Naive thymus-derived CD8-positive, alpha-beta T cell (primary cell): Measurements from ENCODE around the gene GCM1. TPM values are rescaled to one million over a fixed set of nuclear protein-coding genes. Genes with fewer than 3 reads are reported as not detected.
"Not testable (repeated sequence)": the region's sequence is repeated elsewhere in the genome, so short reads cannot be mapped to it uniquely, and the experiment has no call there.

ENCODE experiments used
- ATAC-seq, 2 donors: fragments of 150-1000 bp; cut with Tn5 transposase in 1 of 2; sonication (Bioruptor Pico), chemical (Tn5 transposase) in 1 of 2; 1 replicate in 1 of 2; 2 replicates in 1 of 2; pipeline ENCODE4 v1.10.0; 2021; ENCODE audit warnings: mild to moderate bottlenecking in 2 of 2, moderate library complexity in 2 of 2
- POLR2A ChIA-PET: fragments of 350-600 bp; sonication (Branson Sonifier 250); formaldehyde crosslinking; loops from one replicate; lab custom pipeline; 2021; ENCODE audit warnings: antibody characterized with exemption; lab: Charles Lee
- DNase-seq, 10 donors: peaks; one replicate each; pipeline versions ENCODE4 v3.0.0 to v3.0.0-alpha.2; 2020 to 2022
- H3K27ac Mint-ChIP-seq, 10 donors: one replicate each; pipeline ENCODE4 v1.8.0; 2020 to 2022; ENCODE audit warnings: mild to moderate bottlenecking in 10 of 10, mixed read lengths in 10 of 10, moderate library complexity in 4 of 10, inconsistent platforms in 1 of 10
- H3K27me3 Mint-ChIP-seq, 5 donors: one replicate each; pipeline ENCODE4 v1.8.0; 2021 to 2022; ENCODE audit warnings: mixed read lengths in 5 of 5
- H3K36me3 Mint-ChIP-seq, 3 donors: one replicate each; pipeline ENCODE4 v1.8.0; 2020 to 2022; ENCODE audit warnings: mixed read lengths in 3 of 3, mild to moderate bottlenecking in 2 of 3, inconsistent platforms in 1 of 3
- H3K4me1 Mint-ChIP-seq, 4 donors: one replicate each; pipeline ENCODE4 v1.8.0; 2021 to 2022; ENCODE audit warnings: mixed read lengths in 4 of 4
- H3K4me3 Mint-ChIP-seq, 10 donors: one replicate each; pipeline ENCODE4 v1.8.0; 2020 to 2022; ENCODE audit warnings: mild to moderate bottlenecking in 10 of 10, mixed read lengths in 10 of 10, moderate library complexity in 6 of 10, inconsistent platforms in 1 of 10
- H3K9me3 Mint-ChIP-seq, 9 donors: one replicate each; pipeline ENCODE4 v1.8.0; 2020 to 2022; ENCODE audit warnings: mixed read lengths in 9 of 9, mild to moderate bottlenecking in 3 of 9, inconsistent platforms in 1 of 9, moderate library complexity in 1 of 9
- polyA plus RNA-seq, 3 donors: library from polyadenylated mRNA; unstranded; fragments of 300-500 nt; fragmentation: Illumina TruSeq; gene quantifications; one replicate each; pipeline ENCODE4 v1.2.3, GENCODE V29; 2021
- total RNA-seq, 8 experiments: library from RNA in 2 of 8; stranded (reverse) in 2 of 8; gene quantifications; one replicate each; pipeline ENCODE4 v1.2.3 and lab custom pipeline; 2021 to 2026

GCM1 gene
- total and polyA plus RNA-seq, 5 experiments from 2014 or later: 0.27 TPM; not detected in 4

DNA sequence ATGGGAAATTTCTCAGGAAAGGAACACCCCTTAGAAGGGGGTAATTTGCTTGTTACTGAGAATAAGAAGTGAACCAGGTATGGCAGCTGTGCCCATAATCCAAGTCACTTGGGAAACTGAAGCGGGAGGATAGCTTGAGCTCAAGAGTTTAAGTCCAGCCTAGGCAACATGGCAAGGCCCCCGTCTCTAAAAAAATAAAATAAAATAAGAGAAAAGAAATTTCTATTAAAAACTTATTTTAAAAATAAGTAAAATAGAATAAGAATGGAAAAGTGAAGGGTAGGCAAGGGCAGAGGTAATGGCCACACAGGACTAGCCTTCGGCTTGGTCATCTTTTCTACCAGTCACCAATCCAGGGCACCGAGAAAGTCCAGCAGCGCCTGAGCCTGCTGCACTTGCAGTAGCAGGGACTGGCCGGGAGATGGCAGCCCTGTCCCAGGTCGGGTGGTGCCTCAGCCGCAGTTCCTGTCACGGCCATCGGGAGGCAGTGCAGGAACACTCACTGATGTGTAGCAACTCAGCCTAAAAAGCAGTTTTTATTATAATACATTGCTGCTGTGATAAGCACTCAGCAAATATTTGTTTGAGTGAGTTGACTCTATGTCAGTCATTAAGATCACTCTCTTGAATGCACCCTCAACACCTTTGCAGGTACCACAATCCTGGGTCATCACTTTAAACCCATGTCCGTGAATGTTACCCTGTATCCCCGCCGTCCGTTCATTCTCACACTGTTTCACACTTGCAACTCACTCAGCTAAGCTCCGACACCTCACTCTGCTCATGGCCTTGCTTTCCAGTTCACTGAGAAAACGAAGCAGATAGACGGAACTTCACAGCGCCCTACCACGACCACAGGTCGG lies 23.2 kb upstream of the GCM1 start:
- POLR2A ChIA-PET: interaction anchor here (0.8 to 1.6 kb wide), 2 partner anchors 239 to 376 kb away, joined by 4 read pairs; no protein-coding TSS in a partner anchor
- no peaks in the 10 kb centered on the region for H3K36me3 Mint-ChIP-seq
- H3K4me1 Mint-ChIP-seq: peaks cover 0 to 17% (median 0%) of the 10 kb centered on the region in 4 donors
- peak overlapping the region in 3 of 10 donors; percentile 1 to 29 (median 27) for H3K27ac Mint-ChIP-seq
- DNase-seq (peak; percentile 78 to 94 (median 88)), ATAC-seq (peak; percentile 95)
- H3K4me3 Mint-ChIP-seq: peak overlapping the region in 1 of 10 donors; percentile 52
- no peaks in the 10 kb centered on the region for H3K27me3 Mint-ChIP-seq
- no peaks in the 10 kb centered on the region for H3K9me3 Mint-ChIP-seq

DNA sequence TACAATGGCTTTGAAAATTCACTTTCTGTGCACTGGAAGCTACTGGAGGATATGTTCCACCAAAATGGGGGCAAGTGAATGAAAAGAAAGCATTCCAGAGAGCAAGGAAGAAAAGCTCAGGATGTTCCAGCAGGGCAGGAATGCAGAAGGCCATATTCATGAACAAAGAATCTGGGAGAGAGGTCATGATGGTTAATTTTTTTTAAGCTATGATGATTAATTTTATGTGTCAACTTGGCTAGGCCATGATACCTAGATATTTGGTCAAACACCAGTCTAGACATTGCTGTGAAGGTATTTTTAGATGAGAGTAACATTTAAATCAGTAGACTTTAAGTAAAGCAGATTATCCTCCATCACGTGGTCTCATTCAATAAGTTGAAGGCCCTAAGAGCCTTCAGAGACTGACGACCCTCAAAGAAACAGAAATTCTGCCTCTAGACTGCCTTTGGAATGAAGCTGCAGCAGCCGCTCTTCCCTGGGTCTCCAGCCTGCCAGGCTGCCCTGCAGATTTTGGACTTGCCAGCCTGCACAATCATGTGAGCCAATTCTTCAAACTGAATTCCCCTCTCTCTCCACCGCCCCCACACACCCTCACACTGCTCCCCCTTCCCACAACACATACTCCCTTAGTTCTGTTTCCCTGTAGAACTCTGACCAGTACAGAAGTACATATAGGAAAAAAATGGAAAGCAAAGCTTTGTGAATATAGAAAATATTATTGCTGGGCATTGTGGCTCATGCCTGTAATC lies 20.1 kb upstream of the GCM1 start:
- POLR2A ChIA-PET: interaction anchor here (0.6 kb wide), 1 partner anchor 471 kb away, joined by 5 read pairs; no protein-coding TSS in a partner anchor
- H3K9me3 Mint-ChIP-seq: no peaks in the 10 kb centered on the region
- H3K27me3 Mint-ChIP-seq: no peaks in the 10 kb centered on the region
- no peaks in the 10 kb centered on the region for H3K36me3 Mint-ChIP-seq
- H3K27ac Mint-ChIP-seq: peak overlapping the region in 1 of 10 donors; percentile 75
- DNase-seq: no peak
- peaks cover 0 to 12% (median 0%) of the 10 kb centered on the region in 4 donors for H3K4me1 Mint-ChIP-seq
- H3K4me3 Mint-ChIP-seq: no peak overlapping the region
- no peak for ATAC-seq

DNA sequence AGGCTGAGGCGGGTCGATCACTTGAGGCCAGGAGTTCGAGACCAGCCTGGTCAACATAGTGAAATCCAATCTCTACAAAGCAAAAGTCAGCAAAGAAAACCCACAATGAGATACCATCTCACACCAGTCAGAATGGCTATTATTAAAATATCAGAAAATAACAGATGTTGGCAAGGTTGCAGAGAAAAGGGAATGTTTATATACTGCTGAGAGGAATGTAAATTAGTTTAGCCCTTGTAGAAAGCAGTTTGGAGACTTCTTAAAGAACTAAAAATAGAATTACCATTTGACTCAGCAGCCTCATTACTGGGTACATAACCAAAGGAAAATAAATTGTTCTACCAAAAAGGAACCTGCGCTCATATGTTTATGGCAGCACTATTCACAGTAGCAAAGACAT lies 16.7 kb upstream of the GCM1 start:
- DNase-seq (no peak), ATAC-seq (no peak)
- Mint-ChIP-seq H3K27me3 (no peaks in the 10 kb centered on the region), H3K4me1 (peaks cover 6 to 10% (median 7%) of the 10 kb centered on the region in 4 donors), H3K9me3 (no peaks in the 10 kb centered on the region), H3K36me3 (no peaks in the 10 kb centered on the region), H3K4me3 (no peak overlapping the region), H3K27ac (no peak overlapping the region)
- POLR2A ChIA-PET: no interaction called here

DNA sequence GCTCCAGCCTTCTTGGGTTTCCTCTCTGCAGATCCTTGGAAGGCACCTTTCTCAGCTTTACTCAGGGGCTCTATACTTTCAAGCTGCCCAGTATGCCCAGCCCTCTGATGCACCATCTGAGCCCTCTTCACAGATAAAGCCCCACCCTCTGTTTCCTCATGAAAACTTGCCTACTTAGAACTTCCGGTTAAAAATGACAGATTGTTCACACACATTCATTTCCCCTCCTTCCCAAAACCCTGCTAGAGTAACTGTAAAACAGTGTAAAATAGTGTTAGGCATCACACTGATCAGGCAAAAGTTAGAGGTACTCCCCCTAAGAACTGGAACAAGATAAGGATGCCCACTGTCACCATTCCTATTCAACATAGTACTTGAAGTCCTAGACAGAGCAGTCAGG lies 14.0 kb upstream of the GCM1 start:
- POLR2A ChIA-PET: no interaction called here
- no peak overlapping the region for H3K4me3 Mint-ChIP-seq
- ATAC-seq: no peak
- H3K27ac Mint-ChIP-seq: peak overlapping the region in 1 of 10 donors; percentile 68
- no peaks in the 10 kb centered on the region for H3K9me3 Mint-ChIP-seq
- no peak for DNase-seq
- peaks cover 6 to 10% (median 7%) of the 10 kb centered on the region in 4 donors for H3K4me1 Mint-ChIP-seq
- H3K36me3 Mint-ChIP-seq: no peaks in the 10 kb centered on the region
- peaks cover 0 to 1% (median 0%) of the 10 kb centered on the region in 5 donors for H3K27me3 Mint-ChIP-seq

DNA sequence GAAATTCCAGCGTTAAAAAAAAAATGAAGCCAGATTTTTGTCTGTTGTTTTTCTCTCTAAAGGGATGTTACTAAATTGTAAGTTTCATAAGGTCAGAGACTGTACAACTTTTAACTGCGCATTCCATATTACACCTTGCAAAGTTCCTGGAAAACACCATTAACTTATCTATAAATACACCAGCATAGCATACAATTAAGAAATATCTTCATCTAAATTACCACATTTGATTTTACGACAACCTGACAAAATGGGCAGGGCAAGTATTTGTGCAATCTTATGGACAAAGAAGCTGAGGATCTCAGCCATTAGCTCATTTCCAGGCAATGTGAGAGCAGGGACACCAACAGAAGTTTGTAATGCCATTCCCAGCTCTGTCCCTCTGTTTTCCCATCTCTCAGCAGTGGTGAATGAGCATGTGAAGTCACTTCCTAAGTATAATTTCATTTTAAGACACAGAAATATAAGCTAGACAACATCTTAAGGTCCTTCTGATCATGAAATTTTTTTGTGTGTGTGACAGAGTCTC lies 12.9 kb upstream of the GCM1 start:
- Mint-ChIP-seq H3K27ac (no peak overlapping the region), H3K9me3 (no peaks in the 10 kb centered on the region), H3K27me3 (peaks cover 0 to 1% (median 0%) of the 10 kb centered on the region in 5 donors), H3K4me1 (peaks cover 6 to 10% (median 7%) of the 10 kb centered on the region in 4 donors), H3K4me3 (no peak overlapping the region), H3K36me3 (no peaks in the 10 kb centered on the region)
- ATAC-seq (no peak), DNase-seq (no peak)
- POLR2A ChIA-PET: no interaction called here

DNA sequence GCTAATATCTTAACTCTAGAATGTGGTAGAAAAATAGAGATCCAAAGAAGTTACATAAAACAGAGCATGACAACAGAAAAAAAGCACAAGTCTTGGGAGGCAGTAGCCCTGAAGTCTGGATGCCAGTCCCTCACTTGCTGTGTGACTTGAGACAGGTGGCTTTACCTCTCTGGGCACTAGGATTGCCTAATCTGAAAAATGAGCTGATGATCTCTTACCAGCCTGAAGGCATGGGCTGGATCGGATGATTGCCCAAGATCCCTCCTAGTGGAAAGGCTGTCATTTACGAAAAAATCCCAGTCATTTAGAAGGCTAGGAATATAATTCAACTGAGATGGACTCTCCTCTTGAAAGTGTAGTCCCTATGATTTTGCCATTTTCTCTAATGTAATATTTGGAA lies 10.9 kb upstream of the GCM1 start:
- Mint-ChIP-seq H3K36me3 (no peaks in the 10 kb centered on the region), H3K27ac (no peak overlapping the region), H3K9me3 (no peaks in the 10 kb centered on the region), H3K4me3 (no peak overlapping the region), H3K4me1 (peaks cover 6 to 10% (median 7%) of the 10 kb centered on the region in 4 donors), H3K27me3 (peaks cover 0 to 1% (median 0%) of the 10 kb centered on the region in 5 donors)
- ATAC-seq: no peak
- POLR2A ChIA-PET: no interaction called here
- DNase-seq: no peak

DNA sequence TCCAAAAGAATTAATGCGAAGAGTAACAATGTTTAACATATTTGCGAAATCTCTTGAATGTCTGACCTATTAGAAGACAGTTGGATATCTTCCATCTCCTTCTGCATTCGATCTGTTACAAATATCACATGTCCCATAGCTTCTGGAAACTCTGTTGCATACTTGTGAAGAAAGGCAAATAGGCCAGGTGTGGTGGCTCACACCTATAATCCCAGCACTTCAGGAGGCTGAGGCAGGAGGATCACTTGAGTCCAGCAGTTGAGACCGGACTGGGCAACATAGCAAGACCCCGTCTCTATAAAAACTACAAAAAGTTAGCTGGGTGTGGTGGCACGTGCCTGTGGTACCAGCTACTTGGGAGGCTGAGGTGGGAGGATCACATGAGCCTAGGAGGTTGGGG lies 9.4 kb upstream of the GCM1 start:
- H3K9me3 Mint-ChIP-seq, H3K36me3 Mint-ChIP-seq, H3K4me3 Mint-ChIP-seq, ATAC-seq, H3K4me1 Mint-ChIP-seq, H3K27me3 Mint-ChIP-seq, H3K27ac Mint-ChIP-seq, DNase-seq, POLR2A ChIA-PET: not testable (repeated sequence)

DNA sequence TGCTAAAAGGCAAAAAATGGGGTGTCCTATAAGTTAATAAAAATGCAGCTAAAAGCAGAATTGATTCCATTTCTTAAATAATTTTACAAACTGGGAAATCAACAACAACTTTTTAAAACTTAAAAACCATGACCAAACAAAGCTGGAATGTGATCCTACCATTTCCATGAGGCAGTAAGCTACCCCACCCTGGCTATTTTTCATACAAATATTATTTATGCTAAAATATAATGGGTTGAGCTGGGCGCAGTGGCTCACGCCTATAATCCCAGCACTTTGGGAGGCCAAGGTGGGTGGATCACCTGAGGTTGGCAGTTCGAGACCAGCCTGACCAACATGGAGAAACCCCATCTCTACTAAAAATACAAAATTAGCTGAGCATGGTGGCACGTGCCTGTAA lies 6.6 kb upstream of the GCM1 start:
- not testable (repeated sequence) for H3K9me3 Mint-ChIP-seq, H3K4me1 Mint-ChIP-seq, ATAC-seq, H3K4me3 Mint-ChIP-seq, H3K27ac Mint-ChIP-seq, H3K36me3 Mint-ChIP-seq, DNase-seq
- H3K27me3 Mint-ChIP-seq: peaks cover 0 to 11% (median 3%) of the 10 kb centered on the region in 5 donors
- POLR2A ChIA-PET: interaction anchor here (0.6 kb wide), 1 partner anchor 11 kb away, joined by 5 read pairs; no protein-coding TSS in a partner anchor

DNA sequence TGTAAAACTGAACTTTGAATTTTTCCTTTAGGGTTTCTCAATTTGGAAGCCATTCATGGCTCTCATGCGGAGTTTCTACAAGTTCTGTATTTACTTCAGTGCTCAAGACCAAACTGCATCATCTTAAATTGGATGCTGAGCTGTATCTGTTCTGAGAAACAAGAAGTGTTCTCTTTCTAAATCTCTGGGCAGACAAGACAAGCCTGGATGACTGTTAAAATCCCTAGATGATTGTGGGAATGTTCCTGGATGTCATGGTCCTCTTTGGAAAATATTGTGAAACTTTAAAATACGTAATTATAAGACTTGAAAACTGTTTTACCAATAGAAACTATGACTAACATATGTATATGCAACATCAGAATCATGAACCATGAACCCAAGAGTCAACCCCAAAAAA lies 6.2 kb upstream of the GCM1 start:
- DNase-seq (no peak), ATAC-seq (no peak)
- Mint-ChIP-seq H3K9me3 (peaks cover 0 to 2% (median 0%) of the 10 kb centered on the region in 9 donors), H3K4me3 (no peak overlapping the region), H3K27ac (no peak overlapping the region), H3K27me3 (peaks cover 0 to 11% (median 3%) of the 10 kb centered on the region in 5 donors), H3K4me1 (no peaks in the 10 kb centered on the region), H3K36me3 (no peaks in the 10 kb centered on the region)
- POLR2A ChIA-PET: no interaction called here

DNA sequence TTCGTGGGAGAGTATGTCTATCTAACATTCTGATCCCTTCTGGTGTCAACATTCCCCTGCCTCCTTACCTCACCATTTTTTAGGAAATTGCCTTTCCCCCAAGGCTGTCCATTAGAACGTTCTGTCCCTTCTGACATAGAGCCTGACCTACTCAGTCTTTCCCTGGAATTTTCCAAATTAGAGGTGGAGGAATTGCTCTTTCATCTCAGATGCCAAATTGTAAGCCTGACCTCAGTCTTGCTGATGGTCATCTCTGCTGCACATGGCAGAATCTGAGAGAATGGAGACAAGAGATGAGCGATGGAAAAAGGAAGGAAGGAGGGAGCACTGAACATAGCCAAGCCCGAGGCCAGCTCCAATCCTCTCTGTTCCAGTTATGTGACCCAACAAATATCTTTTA lies 5.4 kb upstream of the GCM1 start:
- no peaks in the 10 kb centered on the region for H3K4me1 Mint-ChIP-seq
- H3K27me3 Mint-ChIP-seq: peaks cover 0 to 11% (median 4%) of the 10 kb centered on the region in 5 donors
- H3K27ac Mint-ChIP-seq: no peak overlapping the region
- ATAC-seq: no peak
- H3K36me3 Mint-ChIP-seq: no peaks in the 10 kb centered on the region
- DNase-seq: no peak
- peaks cover 0 to 2% (median 0%) of the 10 kb centered on the region in 9 donors for H3K9me3 Mint-ChIP-seq
- H3K4me3 Mint-ChIP-seq: no peak overlapping the region
- POLR2A ChIA-PET: interaction anchor here (0.6 kb wide), 1 partner anchor 25 kb away, joined by 3 read pairs; no protein-coding TSS in a partner anchor

DNA sequence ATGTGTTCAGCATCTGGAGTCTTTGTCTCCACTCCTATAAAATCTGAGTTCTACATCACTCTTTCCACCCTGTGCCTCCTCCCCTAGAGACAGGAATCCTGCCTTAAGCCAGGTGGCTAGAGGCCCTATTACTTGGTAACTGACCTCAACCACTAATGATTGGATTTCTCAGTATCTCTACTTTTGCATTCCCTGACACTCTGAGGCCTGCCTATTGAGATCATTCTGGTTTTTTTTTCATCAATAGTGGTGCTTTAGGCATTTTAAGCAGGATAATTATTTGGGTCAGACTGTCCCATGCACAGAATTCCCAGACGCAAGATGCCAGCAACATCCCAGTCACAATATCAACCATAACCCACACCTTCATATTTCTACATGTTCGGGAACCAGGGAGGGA lies 3.9 kb upstream of the GCM1 start:
- DNase-seq (no peak), ATAC-seq (no peak)
- Mint-ChIP-seq H3K9me3 (peaks cover 0 to 2% (median 0%) of the 10 kb centered on the region in 9 donors), H3K4me3 (no peak overlapping the region), H3K27ac (no peak overlapping the region), H3K36me3 (no peaks in the 10 kb centered on the region), H3K4me1 (no peaks in the 10 kb centered on the region), H3K27me3 (peaks cover 0 to 11% (median 6%) of the 10 kb centered on the region in 5 donors)
- POLR2A ChIA-PET: no interaction called here

DNA sequence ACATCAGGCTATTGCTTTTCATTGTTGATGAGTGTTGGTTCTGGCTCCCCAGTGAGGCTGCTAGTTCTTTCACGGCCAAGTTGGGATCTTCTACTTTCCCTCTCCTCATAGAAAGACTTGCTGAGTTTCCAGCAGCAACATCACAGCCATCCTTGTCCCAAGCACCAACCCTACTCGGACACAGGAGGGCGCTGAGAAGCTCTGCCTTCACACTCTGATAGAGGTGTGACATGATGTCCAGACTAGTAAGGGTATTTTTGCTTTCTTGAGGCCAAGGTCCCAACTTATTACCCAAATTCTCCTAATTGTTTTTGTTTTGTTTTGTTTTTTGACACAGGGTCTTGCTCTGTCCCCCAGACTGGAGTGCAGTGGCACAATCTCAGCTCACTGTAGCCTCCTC lies 3.0 kb upstream of the GCM1 start:
- H3K4me3 Mint-ChIP-seq: no peak overlapping the region
- no peak overlapping the region for H3K27ac Mint-ChIP-seq

More for the DNA sequence above, 3.0 kb upstream of the GCM1 start:
- H3K4me1 Mint-ChIP-seq: no peaks in the 10 kb centered on the region
- DNase-seq: no peak
- H3K9me3 Mint-ChIP-seq: peaks cover 0 to 2% (median 0%) of the 10 kb centered on the region in 9 donors
- POLR2A ChIA-PET: no interaction called here
- no peak for ATAC-seq
- no peaks in the 10 kb centered on the region for H3K36me3 Mint-ChIP-seq
- peaks cover 0 to 11% (median 6%) of the 10 kb centered on the region in 5 donors for H3K27me3 Mint-ChIP-seq
